GM19025 (cell line): ENCODE data around the gene ARHGAP15.
"Not testable (repeated sequence)": the region's sequence is repeated elsewhere in the genome, so short reads cannot be mapped to it uniquely, and the experiment has no call there.

Experiments used
- ATAC-seq: cut with Tn5 transposase; IDR thresholded peaks from one replicate; pipeline ENCODE4 v1.9.1; 2021; ENCODE audit warnings: mild to moderate bottlenecking, low read depth, moderate library complexity; ENCODE audit not compliant: unreplicated experiment

The ARHGAP15 gene

DNA sequence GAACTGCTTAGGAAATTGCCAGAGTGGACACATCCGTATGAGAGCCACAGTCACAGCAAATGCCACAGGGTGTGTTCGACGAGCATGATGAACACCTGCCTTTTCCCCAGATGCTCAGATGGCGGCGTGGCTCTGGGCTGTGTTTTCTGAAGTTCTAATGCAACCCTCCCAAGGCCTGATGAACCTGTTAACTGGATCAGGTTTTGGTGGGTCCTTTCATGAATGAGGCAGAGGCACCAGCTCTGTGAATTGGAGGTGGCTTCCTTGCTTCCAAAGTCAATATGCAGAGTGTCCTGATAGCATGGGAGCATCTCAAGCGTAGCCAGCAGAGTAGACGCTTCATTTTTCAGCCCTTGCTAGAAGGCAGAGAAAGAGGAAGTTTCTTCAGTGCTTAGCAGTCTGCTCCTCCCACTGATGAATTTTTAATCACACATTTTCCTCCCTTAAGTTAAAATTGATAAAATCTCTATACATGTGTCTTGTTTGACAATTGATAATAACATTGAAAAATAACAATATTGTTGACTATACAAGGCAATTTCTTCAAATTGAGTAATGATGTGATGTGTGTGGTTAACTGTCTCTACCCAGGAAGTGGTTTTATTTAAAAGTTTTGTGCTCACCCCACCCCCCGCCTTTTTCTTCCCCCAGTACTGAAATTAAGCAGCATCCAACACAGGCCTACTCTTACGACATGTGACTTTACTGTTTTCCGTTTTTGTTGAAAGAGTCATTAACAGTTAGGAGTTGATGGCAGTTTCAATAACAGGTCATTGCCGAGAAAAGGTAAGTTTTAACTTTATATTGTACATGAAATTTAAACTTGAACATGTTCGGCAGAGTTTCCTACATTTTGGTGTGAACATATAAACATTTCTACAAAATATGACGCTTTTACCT lies at the start of gene ARHGAP15:
ARHGAP15 (plus strand) TSS at position 739 of the 900 bp plus-strand sequence.
- ATAC-seq = peak; percentile 89

GRCh38 chr2:143081616-143082015 lies 47.6 kb upstream of the ARHGAP15 start:
- no peak for ATAC-seq

- ATAC-seq = no peak
Observed at GRCh38 chr2:143083636-143084035, 45.6 kb upstream of the ARHGAP15 start.

DNA sequence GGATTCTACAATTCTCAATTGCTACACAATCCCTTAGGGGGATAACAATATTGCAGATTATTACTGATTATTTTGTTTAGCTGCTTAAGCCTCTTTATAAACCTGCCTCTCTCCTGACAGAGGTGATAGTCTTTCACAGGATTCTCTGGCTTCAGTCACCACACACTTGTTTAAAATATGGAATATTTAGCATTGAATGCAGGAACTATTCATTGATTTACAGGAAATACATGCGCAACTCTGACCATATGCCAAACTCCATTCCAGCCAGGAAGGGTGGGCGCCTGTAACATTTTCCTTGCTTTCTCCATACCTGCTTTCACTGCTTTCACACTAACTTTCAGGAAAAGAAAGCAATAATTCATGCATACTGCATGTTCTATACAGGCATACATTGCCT lies 44.8 kb upstream of the ARHGAP15 start:
- ATAC-seq = no peak

DNA sequence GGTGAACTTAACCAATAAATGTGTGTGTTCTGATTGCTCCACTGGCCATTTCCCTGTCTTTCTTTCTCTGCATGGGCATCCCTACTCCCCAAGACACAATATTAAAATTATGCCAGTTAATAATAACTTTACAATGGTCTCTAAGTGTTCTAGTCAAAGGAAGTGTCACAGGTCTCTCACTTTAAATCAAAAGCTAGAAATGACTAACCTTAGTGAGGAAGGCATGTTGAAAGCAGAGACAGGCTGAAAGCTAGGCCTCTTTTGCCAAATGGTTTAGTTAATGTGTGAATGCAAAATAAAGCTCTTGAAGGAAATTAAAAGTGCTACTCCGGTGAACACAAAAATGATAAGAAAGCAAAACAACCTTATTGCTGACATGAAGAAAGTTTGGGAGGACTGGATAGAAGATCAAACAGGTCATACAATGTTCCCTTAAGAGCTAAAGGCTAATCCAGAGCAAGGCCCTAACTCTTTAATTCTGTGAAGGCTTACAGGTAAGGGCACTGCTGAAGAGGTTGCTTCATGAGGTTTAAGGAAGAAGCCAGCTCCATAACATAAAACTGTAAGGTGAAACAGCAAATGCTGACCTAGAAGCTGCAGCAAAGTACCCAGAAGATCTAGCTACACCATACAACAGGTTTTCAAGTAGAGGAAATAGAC lies 44.0 kb upstream of the ARHGAP15 start:
- ATAC-seq = peak; percentile 74

- no peak for ATAC-seq
Observed at GRCh38 chr2:143087033-143087432, 42.2 kb upstream of the ARHGAP15 start.

- ATAC-seq = no peak
Observed at GRCh38 chr2:143088388-143088787, 40.8 kb upstream of the ARHGAP15 start.

- not testable (repeated sequence) for ATAC-seq
Observed at GRCh38 chr2:143089520-143089919, 39.7 kb upstream of the ARHGAP15 start.

- ATAC-seq = peak; percentile 78
Observed at GRCh38 chr2:143110758-143111428, 18.3 kb upstream of the ARHGAP15 start.

DNA sequence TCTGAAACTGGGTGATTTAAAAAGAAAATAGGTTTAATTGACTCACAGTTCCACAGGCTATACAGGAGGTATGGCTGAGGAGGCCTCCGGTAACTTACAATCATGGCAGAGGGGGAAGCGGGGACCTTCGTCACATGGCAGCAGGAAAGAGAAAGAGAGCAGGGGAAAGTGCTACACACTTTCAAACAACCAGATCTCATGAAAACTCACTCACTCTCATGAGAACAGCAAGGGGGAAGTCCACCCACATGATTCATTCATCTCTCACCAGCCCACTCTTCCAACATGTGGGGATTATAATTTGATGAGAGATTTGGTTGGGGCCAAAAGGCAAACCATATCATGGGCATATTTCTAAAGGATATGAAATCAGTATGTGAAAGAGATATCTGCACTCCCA lies 12.0 kb upstream of the ARHGAP15 start:
- no peak for ATAC-seq

DNA sequence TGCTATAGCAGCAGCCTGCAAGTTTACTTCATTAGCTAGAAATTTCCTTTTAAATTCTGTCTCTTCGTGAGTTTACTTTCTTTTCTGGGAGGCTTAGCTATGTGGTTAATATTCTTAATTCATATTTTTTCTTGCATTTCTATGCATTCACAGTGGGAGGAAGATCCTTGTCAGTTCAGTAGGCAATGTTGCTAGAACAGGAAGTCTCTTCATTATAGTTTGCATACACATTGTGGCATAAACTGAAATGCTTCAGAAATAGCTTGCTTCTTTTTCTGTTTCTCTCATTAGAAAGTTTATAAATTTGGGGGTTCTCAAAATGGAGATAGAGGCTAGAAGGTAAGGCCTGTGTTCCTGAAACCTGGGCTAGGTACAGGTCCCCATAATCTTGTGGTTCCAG lies 8.1 kb upstream of the ARHGAP15 start:
- ATAC-seq = no peak

DNA sequence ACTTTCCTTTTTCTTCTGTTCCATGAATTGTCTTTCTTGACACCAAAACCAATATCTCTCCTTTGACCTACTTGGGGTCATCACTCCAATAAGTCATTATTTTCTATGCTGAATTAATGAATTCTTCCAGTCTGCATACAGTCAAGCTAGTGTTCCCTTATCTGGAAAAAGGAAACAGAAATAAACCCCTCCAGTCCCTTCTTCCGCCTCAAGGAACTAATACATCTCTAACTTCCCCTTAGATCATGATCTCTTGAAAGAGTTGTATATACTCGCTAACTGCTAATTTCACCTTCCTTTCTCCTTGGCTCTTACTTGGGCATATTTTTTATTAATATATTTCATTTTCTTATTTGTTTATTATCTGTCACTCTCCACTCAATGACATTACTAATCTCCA lies 7.3 kb upstream of the ARHGAP15 start:
- ATAC-seq = no peak

GRCh38 chr2:143123911-143124310 lies 5.3 kb upstream of the ARHGAP15 start:
- no peak for ATAC-seq

DNA sequence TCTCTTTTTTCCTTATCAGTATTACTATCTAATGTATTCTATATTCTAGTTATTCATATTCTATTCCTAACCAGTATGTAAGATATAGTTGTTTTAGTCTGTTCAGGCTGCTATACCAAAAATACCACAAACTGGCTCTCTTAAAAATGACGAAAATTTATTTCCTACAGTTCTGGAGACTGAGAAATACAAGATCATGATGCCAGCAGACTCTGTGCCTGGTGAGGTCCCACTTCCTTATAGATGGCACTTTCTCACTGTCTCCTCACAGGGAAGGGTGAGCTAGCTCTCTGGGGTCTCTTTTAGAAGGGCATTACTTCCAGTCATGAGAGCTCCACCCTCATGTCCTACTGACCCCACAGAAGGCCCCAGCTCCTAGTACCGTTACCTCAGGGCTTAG lies 4.8 kb upstream of the ARHGAP15 start:
- ATAC-seq = no peak

DNA sequence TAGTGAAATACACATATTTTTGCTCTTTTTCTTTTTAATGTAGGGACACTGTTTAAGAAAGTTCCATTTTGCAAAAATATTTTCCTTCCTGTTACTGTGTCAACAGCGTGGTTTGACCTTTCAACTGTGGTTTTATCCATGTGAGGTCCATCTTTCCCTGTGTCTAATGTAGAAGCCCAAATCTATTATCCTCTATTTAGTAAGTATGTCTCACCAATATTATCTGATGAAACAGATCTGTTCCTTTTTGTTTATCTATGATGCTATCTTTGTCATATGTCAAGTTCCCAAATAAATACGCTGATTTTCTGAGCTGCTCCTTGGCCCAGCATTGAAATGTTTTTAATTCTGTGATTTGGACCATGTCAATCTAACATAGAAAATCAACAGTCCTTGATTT lies 3.5 kb upstream of the ARHGAP15 start:
- ATAC-seq = no peak

DNA sequence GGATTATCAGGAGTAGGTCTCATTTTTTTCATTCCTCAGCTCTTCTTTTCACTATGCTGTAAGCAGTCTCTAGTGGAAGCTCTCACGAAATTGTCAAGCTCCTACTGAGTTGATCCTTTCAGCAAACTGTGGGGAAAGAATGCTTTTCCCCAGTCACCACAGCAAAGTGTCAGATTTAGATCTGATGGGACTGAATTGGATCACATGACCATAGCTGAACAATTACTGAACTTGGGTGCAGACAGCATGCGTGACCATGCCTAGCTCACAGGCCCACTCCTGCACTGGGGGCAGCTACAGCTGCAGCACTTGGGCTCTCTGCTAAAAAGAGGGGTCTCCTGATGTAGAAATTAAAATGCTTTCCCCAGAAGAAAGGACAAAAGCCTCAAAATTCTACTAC lies 3.1 kb downstream of the ARHGAP15 start:
- no peak for ATAC-seq

DNA sequence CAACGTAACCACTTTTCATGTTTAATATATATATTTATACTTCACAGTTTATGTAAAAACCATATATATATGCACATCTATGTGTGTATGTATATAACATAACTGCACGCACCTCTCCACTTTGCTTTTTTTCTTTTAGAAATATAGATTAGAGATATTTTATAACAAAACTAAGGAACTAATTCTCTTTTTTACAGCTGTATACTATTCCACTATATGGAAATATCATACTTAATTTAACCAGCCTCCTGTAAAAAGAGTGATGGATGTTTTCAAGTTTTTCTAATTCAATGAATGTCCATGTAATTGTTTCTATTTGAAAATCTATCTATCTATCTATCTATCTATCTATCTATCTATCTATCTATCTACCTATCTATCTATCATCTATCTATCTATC lies 4.6 kb downstream of the ARHGAP15 start:
- ATAC-seq = no peak

DNA sequence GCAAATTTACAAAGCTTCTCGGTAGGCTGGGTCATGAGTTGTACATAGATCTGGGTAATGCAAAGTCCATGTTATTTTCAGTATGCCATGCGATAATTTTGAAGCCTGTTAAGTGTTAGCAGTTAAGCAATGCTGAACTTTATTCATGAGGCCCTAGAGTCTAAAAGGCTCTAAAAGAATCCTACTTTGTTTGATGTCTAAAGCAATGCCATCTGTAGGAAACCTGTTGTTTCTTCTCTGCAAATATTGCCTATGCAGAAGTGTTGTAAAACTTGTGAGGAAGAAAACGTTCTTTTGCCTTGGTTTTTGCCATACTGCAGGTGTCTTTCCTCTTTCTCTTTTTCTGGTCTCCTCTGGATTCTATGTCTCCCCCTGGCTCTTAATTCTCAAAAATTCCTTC lies 9.1 kb downstream of the ARHGAP15 start:
- ATAC-seq = no peak

GRCh38 chr2:143139835-143140393 lies 10.7 kb downstream of the ARHGAP15 start:
- no peak for ATAC-seq

DNA sequence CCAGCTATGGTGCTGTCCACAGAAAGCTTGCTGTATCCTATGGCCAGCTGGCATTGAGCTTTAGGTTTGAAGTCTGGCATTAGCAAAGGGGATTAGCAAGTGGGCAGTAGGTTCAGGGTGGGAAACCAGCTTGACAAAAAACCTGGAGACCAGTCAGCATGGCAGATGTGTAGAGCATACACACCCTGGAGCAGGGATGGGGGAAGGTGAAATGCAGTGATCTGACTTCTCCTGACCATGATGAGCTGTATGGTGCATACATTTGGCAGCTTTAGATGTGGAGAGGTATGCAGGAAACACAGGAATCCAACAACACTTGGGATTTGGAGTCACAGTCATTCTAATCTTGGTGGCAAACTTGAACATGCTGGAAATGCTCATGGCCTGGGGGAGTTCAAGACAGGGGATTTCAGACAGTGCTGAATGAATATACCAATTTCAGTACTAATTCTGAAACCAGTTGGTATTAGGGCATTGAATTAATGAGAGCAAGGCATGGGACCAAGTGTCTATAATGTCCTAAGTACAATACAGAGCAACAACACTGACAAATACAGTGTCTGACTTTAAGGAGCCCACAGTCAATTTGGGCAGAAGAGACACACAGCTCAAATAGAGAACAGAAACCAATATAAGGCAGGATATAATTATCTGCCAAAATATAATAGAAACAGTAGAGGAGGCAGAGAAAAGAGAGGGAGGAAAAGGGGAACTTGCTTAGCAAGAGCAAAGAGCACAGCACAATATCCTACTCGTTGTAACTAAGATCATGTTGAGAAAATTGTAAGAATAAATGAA lies 11.8 kb downstream of the ARHGAP15 start:
- ATAC-seq = peak; percentile 75
